Peyer's patch (tissue), 4 donors: ENCODE measurements around the gene ARHGAP27. TPM values are rescaled to one million over a fixed set of nuclear protein-coding genes. Genes with fewer than 3 reads are reported as not detected.
"Not testable (repeated sequence)": the region's sequence is repeated elsewhere in the genome, so short reads cannot be mapped to it uniquely, and the experiment has no call there.

Source experiments
- DNase-seq, 3 donors: peaks; one replicate each; pipeline ENCODE4 v3.0.0-alpha.2; 2017 to 2019
- H3K27ac ChIP-seq, 4 donors: fragments of 200-600 bp; sonication (generic); one replicate each; pipeline ENCODE4 v1.5.1; 2016 to 2019
- H3K27me3 ChIP-seq, 2 donors: fragments of 200-600 bp; sonication (generic); one replicate each; pipeline ENCODE4 v1.5.1; 2019
- H3K36me3 ChIP-seq, 3 donors: fragments of 200-600 bp; sonication (generic); one replicate each; pipeline ENCODE4 v1.5.1; 2016 to 2019
- H3K4me1 ChIP-seq, 4 donors: fragments of 200-600 bp; sonication (generic); one replicate each; pipeline ENCODE4 v1.5.1; 2016 to 2019
- H3K4me3 ChIP-seq, 4 donors: fragments of 200-600 bp; sonication (generic); 1 replicate in 3 of 4; 2 replicates in 1 of 4; pipeline ENCODE4 v1.5.1; 2016 to 2019; ENCODE audit warnings: mild to moderate bottlenecking in 1 of 4
- H3K9me3 ChIP-seq, 4 donors: fragments of 200-600 bp; sonication (generic); one replicate each; pipeline ENCODE4 v1.5.1; 2016 to 2019; ENCODE audit warnings: mild to moderate bottlenecking in 1 of 4
- POLR2A ChIP-seq, 2 donors: fragments of 450-650 bp; IDR thresholded peaks; one replicate each; pipeline ENCODE4 v1.5.1; 2017; ENCODE audit warnings: antibody characterized with exemption in 2 of 2, mild to moderate bottlenecking in 2 of 2, moderate library complexity in 2 of 2
- total RNA-seq, 4 donors: library from RNA; depleted of rRNA; stranded (reverse); fragments of >200 nt; gene quantifications; one replicate each; pipeline ENCODE4 v1.1.0, GENCODE V29; 2016
- TF ChIP-seq, protein P1 (sequence below), 6 experiments: fragments of 450-650 bp in 4 of 6; fragments of 200-600 bp in 2 of 6; sonication (generic) in 1 of 6; IDR thresholded peaks; one replicate each; pipeline ENCODE4 v1.5.1; 2017 to 2019; ENCODE audit warnings: antibody characterized with exemption in 6 of 6, mild to moderate bottlenecking in 3 of 6, moderate library complexity in 1 of 6

ARHGAP27 gene
- total RNA-seq, 4 donors from 2014 or later, result 112 to 385 (median 258) TPM

GRCh38 chr17:45444301-45444700, 11.6 kb upstream of the ARHGAP27 start:
- DNase-seq, result peak in 1 of 3 donors; percentile 33
- H3K27ac ChIP-seq, H3K4me3 ChIP-seq, H3K9me3 ChIP-seq, H3K27me3 ChIP-seq: not testable (repeated sequence)
- Histone ChIP-seq H3K4me1 (peaks cover 0 to 12% (median 0%) of the 10 kb centered on the region in 4 donors), H3K36me3 (peaks cover 0 to 20% (median 0%) of the 10 kb centered on the region in 3 donors)

GRCh38 chr17:45443371-45444260, 10.9 kb upstream of the ARHGAP27 start:
- Histone ChIP-seq H3K4me1 (peaks cover 0 to 12% (median 0%) of the 10 kb centered on the region in 4 donors), H3K36me3 (peaks cover 0 to 27% (median 0%) of the 10 kb centered on the region in 3 donors)
- not testable (repeated sequence) for H3K27ac ChIP-seq, H3K4me3 ChIP-seq, H3K27me3 ChIP-seq, H3K9me3 ChIP-seq
- DNase-seq, result peak in 1 of 3 donors; percentile 23

DNA sequence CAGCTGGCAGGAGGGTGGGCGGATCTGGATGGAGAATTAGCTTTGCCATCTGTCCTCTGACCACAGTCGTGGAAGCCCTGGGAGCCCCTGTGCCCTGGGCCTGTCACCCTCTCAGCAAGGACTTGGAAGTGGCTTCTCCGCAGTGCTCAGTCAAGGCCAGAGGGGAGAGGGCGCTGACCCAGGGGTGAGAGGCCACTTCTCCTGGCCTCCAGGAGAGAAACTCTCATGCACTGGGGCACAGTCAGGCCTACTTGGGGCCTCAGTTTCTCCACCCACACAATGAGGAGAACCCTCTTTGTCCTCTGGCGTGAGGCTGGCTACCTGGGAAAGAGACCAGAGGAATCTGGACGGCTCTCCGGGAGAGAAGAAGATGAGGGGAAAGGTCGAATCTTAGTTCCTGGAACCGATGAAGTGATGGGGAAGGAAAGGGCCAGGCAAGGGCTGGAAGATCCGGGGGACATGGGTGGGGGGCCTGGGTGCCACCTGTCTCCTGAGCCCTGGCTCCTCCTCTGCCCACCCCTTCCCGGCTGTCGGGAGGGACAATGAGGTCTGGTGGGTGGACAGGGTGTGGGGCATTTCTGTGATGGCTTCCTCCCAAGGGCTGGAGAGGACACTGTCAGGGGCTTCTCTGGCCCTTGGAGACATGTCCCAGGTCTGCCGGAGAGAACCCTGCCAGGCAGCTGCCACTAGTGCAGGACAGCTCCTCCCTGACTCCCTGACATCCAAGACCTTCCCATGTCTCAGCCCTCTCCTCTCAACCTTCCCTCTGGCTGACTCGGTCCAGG, 9.0 kb upstream of the ARHGAP27 start:
- TF ChIP-seq, protein P1, sequence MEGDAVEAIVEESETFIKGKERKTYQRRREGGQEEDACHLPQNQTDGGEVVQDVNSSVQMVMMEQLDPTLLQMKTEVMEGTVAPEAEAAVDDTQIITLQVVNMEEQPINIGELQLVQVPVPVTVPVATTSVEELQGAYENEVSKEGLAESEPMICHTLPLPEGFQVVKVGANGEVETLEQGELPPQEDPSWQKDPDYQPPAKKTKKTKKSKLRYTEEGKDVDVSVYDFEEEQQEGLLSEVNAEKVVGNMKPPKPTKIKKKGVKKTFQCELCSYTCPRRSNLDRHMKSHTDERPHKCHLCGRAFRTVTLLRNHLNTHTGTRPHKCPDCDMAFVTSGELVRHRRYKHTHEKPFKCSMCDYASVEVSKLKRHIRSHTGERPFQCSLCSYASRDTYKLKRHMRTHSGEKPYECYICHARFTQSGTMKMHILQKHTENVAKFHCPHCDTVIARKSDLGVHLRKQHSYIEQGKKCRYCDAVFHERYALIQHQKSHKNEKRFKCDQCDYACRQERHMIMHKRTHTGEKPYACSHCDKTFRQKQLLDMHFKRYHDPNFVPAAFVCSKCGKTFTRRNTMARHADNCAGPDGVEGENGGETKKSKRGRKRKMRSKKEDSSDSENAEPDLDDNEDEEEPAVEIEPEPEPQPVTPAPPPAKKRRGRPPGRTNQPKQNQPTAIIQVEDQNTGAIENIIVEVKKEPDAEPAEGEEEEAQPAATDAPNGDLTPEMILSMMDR (IDR thresholded peaks at IDR 0.05), result no peak
- TF ChIP-seq POLR2A (IDR thresholded peaks at IDR 0.05), result no peak
- Histone ChIP-seq H3K9me3 (no peaks in the 10 kb centered on the region), H3K27me3 (no peaks in the 10 kb centered on the region), H3K27ac (no peak overlapping the region), H3K4me3 (no peak overlapping the region), H3K4me1 (peaks cover 0 to 5% (median 0%) of the 10 kb centered on the region in 4 donors), H3K36me3 (peaks cover 0 to 42% (median 0%) of the 10 kb centered on the region in 3 donors)
- DNase-seq, result peak in 1 of 3 donors; percentile 40

DNA sequence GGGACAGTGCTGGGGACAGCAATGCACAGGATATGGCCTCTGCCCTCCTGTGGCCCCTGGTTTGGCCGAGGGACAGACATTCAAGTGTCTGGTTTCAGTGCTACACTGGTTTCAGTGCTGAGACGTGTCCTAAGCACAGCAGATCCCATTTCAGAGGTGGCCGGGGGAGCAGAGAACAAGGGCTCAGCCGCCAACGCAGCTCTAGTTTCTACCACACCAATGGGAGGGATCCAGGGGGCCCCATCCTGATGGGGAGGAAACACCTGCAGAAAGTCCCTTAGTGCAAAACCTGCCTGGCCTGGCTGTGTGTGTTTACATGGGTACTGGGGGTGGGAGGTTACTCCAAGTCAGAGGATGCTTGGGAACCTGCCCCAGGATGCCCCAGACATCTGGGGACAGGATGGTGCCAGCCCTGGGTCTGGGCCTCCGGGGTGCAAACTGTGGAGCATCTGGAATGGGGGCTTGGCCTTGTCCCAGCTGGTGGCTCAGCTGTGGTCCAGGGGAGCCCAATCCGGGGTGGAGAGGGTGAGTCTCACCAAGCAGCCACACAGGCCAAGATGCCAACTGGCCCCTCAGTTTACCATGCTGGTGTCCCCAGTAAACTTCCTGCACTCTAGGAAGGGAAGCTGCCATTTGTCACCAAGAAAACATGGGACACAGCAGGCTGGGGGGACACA, 8.3 kb upstream of the ARHGAP27 start:
- H3K27ac ChIP-seq, result peak overlapping the region in 1 of 4 donors; percentile 25
- H3K4me1 ChIP-seq, H3K9me3 ChIP-seq, H3K4me3 ChIP-seq, H3K27me3 ChIP-seq: not testable (repeated sequence)
- DNase-seq, result peak in 2 of 3 donors; percentile 60 to 70
- peaks cover 0 to 49% (median 0%) of the 10 kb centered on the region in 3 donors for H3K36me3 ChIP-seq

- no peak for TF ChIP-seq POLR2A (IDR thresholded peaks at IDR 0.05)
- TF ChIP-seq, protein P1 (IDR thresholded peaks at IDR 0.05), result no peak
These were observed 7.6 kb upstream of the ARHGAP27 start for GRCh38 chr17:45440161-45440778.

GRCh38 chr17:45438931-45439610, 6.4 kb upstream of the ARHGAP27 start:
- H3K9me3 ChIP-seq, result no peaks in the 10 kb centered on the region
- H3K27me3 ChIP-seq, result no peaks in the 10 kb centered on the region
- H3K36me3 ChIP-seq, result peaks cover 0 to 44% (median 0%) of the 10 kb centered on the region in 3 donors
- TF ChIP-seq, protein P1 (IDR thresholded peaks at IDR 0.05), result no peak
- TF ChIP-seq POLR2A (IDR thresholded peaks at IDR 0.05), result no peak
- peaks cover 0 to 5% (median 0%) of the 10 kb centered on the region in 4 donors for H3K4me1 ChIP-seq
- H3K27ac ChIP-seq, result no peak overlapping the region
- DNase-seq, result no peak
- H3K4me3 ChIP-seq, result no peak overlapping the region

More at GRCh38 chr17:45440161-45440778, 7.6 kb upstream of the ARHGAP27 start:
- H3K36me3 ChIP-seq, result peaks cover 0 to 48% (median 0%) of the 10 kb centered on the region in 3 donors
- DNase-seq, result no peak
- H3K4me3 ChIP-seq, result no peak overlapping the region
- no peaks in the 10 kb centered on the region for H3K9me3 ChIP-seq
- peaks cover 0 to 5% (median 0%) of the 10 kb centered on the region in 4 donors for H3K4me1 ChIP-seq
- H3K27ac ChIP-seq, result peak overlapping the region in 1 of 4 donors; percentile 25
- no peaks in the 10 kb centered on the region for H3K27me3 ChIP-seq
